GM21360 (cell line): ENCODE results near the gene ATP8B1.
A peak's percentile ranks its signal among the peaks of the same experiment; 100 is the strongest.

Experiments used
- ATAC-seq: cut with Tn5 transposase; IDR thresholded peaks from one replicate; pipeline ENCODE4 v1.9.1; 2021; ENCODE audit warnings: mild to moderate bottlenecking, moderate library complexity; ENCODE audit not compliant: unreplicated experiment

ATP8B1 gene

GRCh38 chr18:57630754-57631595 lies 172.1 kb downstream of the ATP8B1 start:
- peak; percentile 38 for ATAC-seq

GRCh38 chr18:57630002-57630753 lies 172.9 kb downstream of the ATP8B1 start:
- peak; percentile 83 for ATAC-seq

GRCh38 chr18:57629422-57629821 lies 173.7 kb downstream of the ATP8B1 start:
- ATAC-seq: no peak

GRCh38 chr18:57627488-57627887 lies 175.6 kb downstream of the ATP8B1 start:
- ATAC-seq: no peak

GRCh38 chr18:57624988-57625387 lies 178.1 kb downstream of the ATP8B1 start:
- no peak for ATAC-seq

- ATAC-seq: peak; percentile 17
Observed at GRCh38 chr18:57621246-57621604, 181.9 kb downstream of the ATP8B1 start.

GRCh38 chr18:57619876-57620275 lies 183.2 kb downstream of the ATP8B1 start:
- no peak for ATAC-seq

GRCh38 chr18:57618910-57619309 lies 184.2 kb downstream of the ATP8B1 start:
- ATAC-seq: no peak

GRCh38 chr18:57603871-57604270 lies 199.2 kb downstream of the ATP8B1 start:
- ATAC-seq: no peak
